ENCODE measurements around the gene DBF4. TPM values are rescaled to one million over a fixed set of nuclear protein-coding genes. Genes with fewer than 3 reads are reported as not detected.
"Not testable (repeated sequence)": the region's sequence is repeated elsewhere in the genome, so short reads cannot be mapped to it uniquely, and the experiment has no call there.

Gene DBF4
- total and polyA plus RNA-seq, 5 donors, result 1.6 to 2.8 (median 2.4) TPM

- ATAC-seq; H3K4me1 ChIP-seq (ENCODE audit: control insufficient read depth, insufficient read depth, low read length); H3K27ac ChIP-seq (ENCODE audit: low read length); H3K4me3 ChIP-seq (ENCODE audit: low read length); H3K27me3 ChIP-seq (ENCODE audit: control insufficient read depth, insufficient read depth); H3K9me3 ChIP-seq (ENCODE audit: control insufficient read depth, low read length); intact Hi-C loops (cut with DNase I); DNase-seq: not testable (repeated sequence)
- 95% methylated on average over 6 of the region's 6 CpGs for WGBS
Observed at GRCh38 chr7:87866533-87866932, 9.8 kb upstream of the DBF4 start.

GRCh38 chr7:87870471-87870870, 5.8 kb upstream of the DBF4 start:
- ATAC-seq, result no peak
- intact Hi-C loops (cut with DNase I), result no loop called here
- H3K4me1 ChIP-seq (ENCODE audit: control insufficient read depth, insufficient read depth, low read length), result no peaks in the 10 kb centered on the region
- H3K9me3 ChIP-seq (ENCODE audit: control insufficient read depth, low read length), result peaks cover 2% of the 10 kb centered on the region
- H3K4me3 ChIP-seq (ENCODE audit: low read length), result no peak overlapping the region
- H3K27me3 ChIP-seq (ENCODE audit: control insufficient read depth, insufficient read depth), result no peaks in the 10 kb centered on the region
- WGBS, result 98% methylated on average over 4 of the region's 4 CpGs
- DNase-seq, result no peak
- no peak overlapping the region for H3K27ac ChIP-seq (ENCODE audit: low read length)

GRCh38 chr7:87872346-87872745, 3.9 kb upstream of the DBF4 start:
- H3K27me3 ChIP-seq (ENCODE audit: control insufficient read depth, insufficient read depth), result no peaks in the 10 kb centered on the region
- DNase-seq (no peak), ATAC-seq (no peak)
- H3K4me3 ChIP-seq (ENCODE audit: low read length), result no peak overlapping the region
- H3K4me1 ChIP-seq (ENCODE audit: control insufficient read depth, insufficient read depth, low read length), result no peaks in the 10 kb centered on the region
- H3K27ac ChIP-seq (ENCODE audit: low read length), result no peak overlapping the region
- H3K9me3 ChIP-seq (ENCODE audit: control insufficient read depth, low read length), result no peaks in the 10 kb centered on the region
- intact Hi-C loops (cut with DNase I), result no loop called here
- 90% methylated on average over 5 of the region's 5 CpGs for WGBS

- H3K4me1 ChIP-seq (ENCODE audit: control insufficient read depth, insufficient read depth, low read length); intact Hi-C loops (cut with DNase I); ATAC-seq; DNase-seq; H3K4me3 ChIP-seq (ENCODE audit: low read length); H3K9me3 ChIP-seq (ENCODE audit: control insufficient read depth, low read length); H3K27ac ChIP-seq (ENCODE audit: low read length); H3K27me3 ChIP-seq (ENCODE audit: control insufficient read depth, insufficient read depth): not testable (repeated sequence)
- WGBS, result 97% methylated on average over 10 of the region's 10 CpGs
Observed at GRCh38 chr7:87873328-87873727, 3.0 kb upstream of the DBF4 start.

- H3K4me3 ChIP-seq (ENCODE audit: low read length), result no peak overlapping the region
- WGBS, result 75% methylated on average over 4 of the region's 4 CpGs
- no peaks in the 10 kb centered on the region for H3K9me3 ChIP-seq (ENCODE audit: control insufficient read depth, low read length)
- no peaks in the 10 kb centered on the region for H3K4me1 ChIP-seq (ENCODE audit: control insufficient read depth, insufficient read depth, low read length)
- ATAC-seq, result no peak
- intact Hi-C loops (cut with DNase I), result no loop called here
- no peak for DNase-seq
- H3K27ac ChIP-seq (ENCODE audit: low read length), result no peak overlapping the region
- H3K27me3 ChIP-seq (ENCODE audit: control insufficient read depth, insufficient read depth), result no peaks in the 10 kb centered on the region
Observed at GRCh38 chr7:87874066-87874465, 2.2 kb upstream of the DBF4 start.

GRCh38 chr7:87875151-87876039, 898 bp upstream of the DBF4 start:
- no peaks in the 10 kb centered on the region for H3K4me1 ChIP-seq (ENCODE audit: control insufficient read depth, insufficient read depth, low read length)
- no peaks in the 10 kb centered on the region for H3K27me3 ChIP-seq (ENCODE audit: control insufficient read depth, insufficient read depth)
- peak overlapping the region; percentile 89 for H3K4me3 ChIP-seq (ENCODE audit: low read length)
- intact Hi-C loops (cut with DNase I), result no loop called here
- DNase-seq (peak in 1 of 3 donors; percentile 65), ATAC-seq (peak; percentile 36 to 47)
- WGBS, result 3% methylated on average over 35 of the region's 35 CpGs
- H3K27ac ChIP-seq (ENCODE audit: low read length), result peak overlapping the region; percentile 86
- no peaks in the 10 kb centered on the region for H3K9me3 ChIP-seq (ENCODE audit: control insufficient read depth, low read length)

GRCh38 chr7:87876869-87877234, 559 bp downstream of the DBF4 start:
- ATAC-seq, result peak; percentile 64 to 73
- WGBS, result under 1% methylated on average over 27 of the region's 27 CpGs
- intact Hi-C loops (cut with DNase I), result no loop called here

GRCh38 chr7:87877366-87878040, 1.2 kb downstream of the DBF4 start:
- Histone ChIP-seq H3K4me3 (ENCODE audit: low read length) (peak overlapping the region; percentile 89), H3K27me3 (ENCODE audit: control insufficient read depth, insufficient read depth) (no peaks in the 10 kb centered on the region), H3K4me1 (ENCODE audit: control insufficient read depth, insufficient read depth, low read length) (no peaks in the 10 kb centered on the region), H3K27ac (ENCODE audit: low read length) (no peak overlapping the region), H3K9me3 (ENCODE audit: control insufficient read depth, low read length) (no peaks in the 10 kb centered on the region)
- DNase-seq, result no peak
- 7% methylated on average over 10 of the region's 10 CpGs for WGBS
- intact Hi-C loops (cut with DNase I), result no loop called here
- ATAC-seq, result no peak

More at GRCh38 chr7:87876869-87877234, 559 bp downstream of the DBF4 start:
- no peaks in the 10 kb centered on the region for H3K4me1 ChIP-seq (ENCODE audit: control insufficient read depth, insufficient read depth, low read length)
- H3K27me3 ChIP-seq (ENCODE audit: control insufficient read depth, insufficient read depth), result no peaks in the 10 kb centered on the region
- H3K9me3 ChIP-seq (ENCODE audit: control insufficient read depth, low read length), result no peaks in the 10 kb centered on the region
- peak overlapping the region; percentile 94 for H3K27ac ChIP-seq (ENCODE audit: low read length)
- peak; percentile 57 to 82 (median 75) for DNase-seq
- peak overlapping the region; percentile 89 for H3K4me3 ChIP-seq (ENCODE audit: low read length)

GRCh38 chr7:87878208-87878735, 2.0 kb downstream of the DBF4 start:
- WGBS, result 53% methylated on average over 3 of the region's 3 CpGs
- Histone ChIP-seq H3K4me3 (ENCODE audit: low read length) (no peak overlapping the region), H3K27me3 (ENCODE audit: control insufficient read depth, insufficient read depth) (no peaks in the 10 kb centered on the region), H3K9me3 (ENCODE audit: control insufficient read depth, low read length) (no peaks in the 10 kb centered on the region), H3K4me1 (ENCODE audit: control insufficient read depth, insufficient read depth, low read length) (no peaks in the 10 kb centered on the region), H3K27ac (ENCODE audit: low read length) (no peak overlapping the region)
- DNase-seq, result no peak
- intact Hi-C loops (cut with DNase I), result no loop called here
- ATAC-seq, result no peak

GRCh38 chr7:87882151-87882937, 6.1 kb downstream of the DBF4 start:
- Histone ChIP-seq H3K27me3 (ENCODE audit: control insufficient read depth, insufficient read depth) (no peaks in the 10 kb centered on the region), H3K9me3 (ENCODE audit: control insufficient read depth, low read length) (no peaks in the 10 kb centered on the region), H3K27ac (ENCODE audit: low read length) (no peak overlapping the region), H3K4me1 (ENCODE audit: control insufficient read depth, insufficient read depth, low read length) (no peaks in the 10 kb centered on the region), H3K4me3 (ENCODE audit: low read length) (no peak overlapping the region)
- intact Hi-C loops (cut with DNase I), result loop anchor here in 3 of 4 donors (10.0 kb wide), 1 partner anchor 378 kb away; no protein-coding TSS in a partner anchor
- ATAC-seq (no peak), DNase-seq (no peak)
- 87% methylated on average over 4 of the region's 4 CpGs for WGBS

Measured in right cardiac atrium (tissue), 5 donors.